ENCODE measurements around the gene SLC18A3. TPM values are rescaled to one million over a fixed set of nuclear protein-coding genes. Genes with fewer than 3 reads are reported as not detected.

The SLC18A3 gene
- total and polyA plus RNA-seq, 2 experiments from 2014 or later, result 0.16 TPM; not detected in 1

DNA sequence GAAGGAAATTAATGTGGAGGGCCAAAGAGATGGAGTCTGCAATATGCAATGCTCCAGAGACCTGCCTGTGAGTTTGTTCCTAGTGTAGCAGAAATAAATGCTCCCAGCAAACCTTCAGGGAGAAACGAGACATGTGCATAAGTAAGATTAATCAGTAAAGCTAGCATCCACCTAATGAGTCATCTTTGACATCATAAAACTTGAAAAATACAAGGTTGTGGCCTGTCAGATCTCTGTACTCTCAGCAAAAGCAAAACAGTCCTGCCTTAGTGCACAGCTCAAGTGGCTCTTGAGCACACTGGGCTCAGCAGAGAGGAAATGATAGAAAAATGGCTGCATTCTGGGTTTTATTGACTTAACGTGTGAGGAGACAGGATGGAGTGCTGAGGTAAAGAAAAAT, 38.7 kb upstream of the SLC18A3 start:
- Mint-ChIP-seq H3K36me3 (ENCODE audit: low read depth) (no peaks in the 10 kb centered on the region), H3K9me3 (peaks cover 14% of the 10 kb centered on the region), H3K27ac (no peak overlapping the region), H3K27me3 (ENCODE audit: insufficient read depth, low read depth, poor library complexity) (peaks cover 3% of the 10 kb centered on the region), H3K4me1 (no peaks in the 10 kb centered on the region), H3K4me3 (no peak overlapping the region)
- Histone ChIP-seq H3K27me3 (ENCODE audit: insufficient read depth) (no peaks in the 10 kb centered on the region), H2AFZ (no peak overlapping the region), H3K9me2 (ENCODE audit: insufficient read depth) (0 out of 2 replicates have a peak, but pooled peaks cover 7% of the 10 kb centered on the region), H3K27ac (ENCODE audit: low read depth) (no peak overlapping the region), H4K20me1 (replicated peaks; ENCODE audit: insufficient read depth) (no peaks in the 10 kb centered on the region), H3K36me3 (ENCODE audit: insufficient read depth) (no peaks in the 10 kb centered on the region), H3K4me3 (no peak overlapping the region), H3F3A (replicated peaks; ENCODE audit: low read depth) (no peaks in the 10 kb centered on the region), H3K4me2 (no peak overlapping the region), H3K4me1 (ENCODE audit: insufficient read depth) (no peaks in the 10 kb centered on the region), H3K79me2 (replicated peaks; ENCODE audit: insufficient read depth) (no peaks in the 10 kb centered on the region)
- DNase-seq (ENCODE audit: low spot score), result no peak
- no peak for ATAC-seq
- TF ChIP-seq NANOG (IDR thresholded peaks at IDR 0.05; ENCODE audit: borderline replicate concordance), result no peak
- TF ChIP-seq, protein P1, sequence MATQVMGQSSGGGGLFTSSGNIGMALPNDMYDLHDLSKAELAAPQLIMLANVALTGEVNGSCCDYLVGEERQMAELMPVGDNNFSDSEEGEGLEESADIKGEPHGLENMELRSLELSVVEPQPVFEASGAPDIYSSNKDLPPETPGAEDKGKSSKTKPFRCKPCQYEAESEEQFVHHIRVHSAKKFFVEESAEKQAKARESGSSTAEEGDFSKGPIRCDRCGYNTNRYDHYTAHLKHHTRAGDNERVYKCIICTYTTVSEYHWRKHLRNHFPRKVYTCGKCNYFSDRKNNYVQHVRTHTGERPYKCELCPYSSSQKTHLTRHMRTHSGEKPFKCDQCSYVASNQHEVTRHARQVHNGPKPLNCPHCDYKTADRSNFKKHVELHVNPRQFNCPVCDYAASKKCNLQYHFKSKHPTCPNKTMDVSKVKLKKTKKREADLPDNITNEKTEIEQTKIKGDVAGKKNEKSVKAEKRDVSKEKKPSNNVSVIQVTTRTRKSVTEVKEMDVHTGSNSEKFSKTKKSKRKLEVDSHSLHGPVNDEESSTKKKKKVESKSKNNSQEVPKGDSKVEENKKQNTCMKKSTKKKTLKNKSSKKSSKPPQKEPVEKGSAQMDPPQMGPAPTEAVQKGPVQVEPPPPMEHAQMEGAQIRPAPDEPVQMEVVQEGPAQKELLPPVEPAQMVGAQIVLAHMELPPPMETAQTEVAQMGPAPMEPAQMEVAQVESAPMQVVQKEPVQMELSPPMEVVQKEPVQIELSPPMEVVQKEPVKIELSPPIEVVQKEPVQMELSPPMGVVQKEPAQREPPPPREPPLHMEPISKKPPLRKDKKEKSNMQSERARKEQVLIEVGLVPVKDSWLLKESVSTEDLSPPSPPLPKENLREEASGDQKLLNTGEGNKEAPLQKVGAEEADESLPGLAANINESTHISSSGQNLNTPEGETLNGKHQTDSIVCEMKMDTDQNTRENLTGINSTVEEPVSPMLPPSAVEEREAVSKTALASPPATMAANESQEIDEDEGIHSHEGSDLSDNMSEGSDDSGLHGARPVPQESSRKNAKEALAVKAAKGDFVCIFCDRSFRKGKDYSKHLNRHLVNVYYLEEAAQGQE (IDR thresholded peaks at IDR 0.05; ENCODE audit: unreplicated experiment), result no peak
- no peak for TF ChIP-seq POLR2AphosphoS5 (IDR thresholded peaks at IDR 0.05; ENCODE audit: low read depth)
- TF ChIP-seq EZH2phosphoT487 (IDR thresholded peaks at IDR 0.05; ENCODE audit: unreplicated experiment), result no peak
- TF ChIP-seq, protein P2, sequence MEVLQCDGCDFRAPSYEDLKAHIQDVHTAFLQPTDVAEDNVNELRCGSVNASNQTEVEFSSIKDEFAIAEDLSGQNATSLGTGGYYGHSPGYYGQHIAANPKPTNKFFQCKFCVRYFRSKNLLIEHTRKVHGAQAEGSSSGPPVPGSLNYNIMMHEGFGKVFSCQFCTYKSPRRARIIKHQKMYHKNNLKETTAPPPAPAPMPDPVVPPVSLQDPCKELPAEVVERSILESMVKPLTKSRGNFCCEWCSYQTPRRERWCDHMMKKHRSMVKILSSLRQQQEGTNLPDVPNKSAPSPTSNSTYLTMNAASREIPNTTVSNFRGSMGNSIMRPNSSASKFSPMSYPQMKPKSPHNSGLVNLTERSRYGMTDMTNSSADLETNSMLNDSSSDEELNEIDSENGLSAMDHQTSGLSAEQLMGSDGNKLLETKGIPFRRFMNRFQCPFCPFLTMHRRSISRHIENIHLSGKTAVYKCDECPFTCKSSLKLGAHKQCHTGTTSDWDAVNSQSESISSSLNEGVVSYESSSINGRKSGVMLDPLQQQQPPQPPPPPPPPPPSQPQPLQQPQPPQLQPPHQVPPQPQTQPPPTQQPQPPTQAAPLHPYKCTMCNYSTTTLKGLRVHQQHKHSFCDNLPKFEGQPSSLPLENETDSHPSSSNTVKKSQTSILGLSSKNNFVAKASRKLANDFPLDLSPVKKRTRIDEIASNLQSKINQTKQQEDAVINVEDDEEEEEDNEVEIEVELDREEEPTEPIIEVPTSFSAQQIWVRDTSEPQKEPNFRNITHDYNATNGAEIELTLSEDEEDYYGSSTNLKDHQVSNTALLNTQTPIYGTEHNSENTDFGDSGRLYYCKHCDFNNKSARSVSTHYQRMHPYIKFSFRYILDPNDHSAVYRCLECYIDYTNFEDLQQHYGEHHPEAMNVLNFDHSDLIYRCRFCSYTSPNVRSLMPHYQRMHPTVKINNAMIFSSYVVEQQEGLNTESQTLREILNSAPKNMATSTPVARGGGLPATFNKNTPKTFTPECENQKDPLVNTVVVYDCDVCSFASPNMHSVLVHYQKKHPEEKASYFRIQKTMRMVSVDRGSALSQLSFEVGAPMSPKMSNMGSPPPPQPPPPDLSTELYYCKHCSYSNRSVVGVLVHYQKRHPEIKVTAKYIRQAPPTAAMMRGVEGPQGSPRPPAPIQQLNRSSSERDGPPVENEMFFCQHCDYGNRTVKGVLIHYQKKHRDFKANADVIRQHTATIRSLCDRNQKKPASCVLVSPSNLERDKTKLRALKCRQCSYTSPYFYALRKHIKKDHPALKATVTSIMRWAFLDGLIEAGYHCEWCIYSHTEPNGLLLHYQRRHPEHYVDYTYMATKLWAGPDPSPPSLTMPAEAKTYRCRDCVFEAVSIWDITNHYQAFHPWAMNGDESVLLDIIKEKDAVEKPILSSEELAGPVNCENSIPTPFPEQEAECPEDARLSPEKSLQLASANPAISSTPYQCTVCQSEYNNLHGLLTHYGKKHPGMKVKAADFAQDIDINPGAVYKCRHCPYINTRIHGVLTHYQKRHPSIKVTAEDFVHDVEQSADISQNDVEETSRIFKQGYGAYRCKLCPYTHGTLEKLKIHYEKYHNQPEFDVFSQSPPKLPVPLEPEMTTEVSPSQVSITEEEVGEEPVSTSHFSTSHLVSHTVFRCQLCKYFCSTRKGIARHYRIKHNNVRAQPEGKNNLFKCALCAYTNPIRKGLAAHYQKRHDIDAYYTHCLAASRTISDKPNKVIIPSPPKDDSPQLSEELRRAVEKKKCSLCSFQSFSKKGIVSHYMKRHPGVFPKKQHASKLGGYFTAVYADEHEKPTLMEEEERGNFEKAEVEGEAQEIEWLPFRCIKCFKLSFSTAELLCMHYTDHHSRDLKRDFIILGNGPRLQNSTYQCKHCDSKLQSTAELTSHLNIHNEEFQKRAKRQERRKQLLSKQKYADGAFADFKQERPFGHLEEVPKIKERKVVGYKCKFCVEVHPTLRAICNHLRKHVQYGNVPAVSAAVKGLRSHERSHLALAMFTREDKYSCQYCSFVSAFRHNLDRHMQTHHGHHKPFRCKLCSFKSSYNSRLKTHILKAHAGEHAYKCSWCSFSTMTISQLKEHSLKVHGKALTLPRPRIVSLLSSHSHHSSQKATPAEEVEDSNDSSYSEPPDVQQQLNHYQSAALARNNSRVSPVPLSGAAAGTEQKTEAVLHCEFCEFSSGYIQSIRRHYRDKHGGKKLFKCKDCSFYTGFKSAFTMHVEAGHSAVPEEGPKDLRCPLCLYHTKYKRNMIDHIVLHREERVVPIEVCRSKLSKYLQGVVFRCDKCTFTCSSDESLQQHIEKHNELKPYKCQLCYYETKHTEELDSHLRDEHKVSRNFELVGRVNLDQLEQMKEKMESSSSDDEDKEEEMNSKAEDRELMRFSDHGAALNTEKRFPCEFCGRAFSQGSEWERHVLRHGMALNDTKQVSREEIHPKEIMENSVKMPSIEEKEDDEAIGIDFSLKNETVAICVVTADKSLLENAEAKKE (CRISPR knock-in tag; IDR thresholded peaks at IDR 0.05), result no peak
- TF ChIP-seq ZNF331 (CRISPR knock-in tag; IDR thresholded peaks at IDR 0.05; ENCODE audit: low read depth), result no peak

Measured in GM23338 (cell line).